ENCODE data around the gene RASGRP1. TPM values are rescaled to one million over a fixed set of nuclear protein-coding genes. Genes with fewer than 3 reads are reported as not detected.

RASGRP1 gene
- total RNA-seq, 8 experiments from 2014 or later = 1.8 to 36.9 (median 2.8) TPM

DNA sequence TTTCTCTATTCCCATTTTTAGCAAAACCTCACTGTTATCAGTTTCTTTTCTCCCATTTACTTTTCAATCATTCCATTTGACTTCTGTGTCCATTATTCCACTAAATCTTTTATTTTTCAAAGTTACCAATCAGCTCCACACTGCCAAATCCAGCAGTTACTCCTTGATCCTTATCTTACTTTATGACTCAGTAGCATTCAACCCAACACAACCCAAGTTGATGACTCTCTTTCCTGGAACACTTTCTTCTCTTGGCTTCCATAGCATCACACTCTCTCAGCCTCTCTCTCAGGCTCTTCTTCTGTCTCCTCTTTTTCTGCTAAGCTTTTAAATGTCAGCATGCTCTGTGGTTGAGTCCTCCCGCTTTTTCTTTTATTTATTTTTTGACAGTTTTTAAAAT lies 36.3 kb downstream of the RASGRP1 start:
- Histone ChIP-seq H3K27ac (no peak overlapping the region), H3K4me1 (replicated peaks in 1 of 2) (peaks cover 5 to 6% of the 10 kb centered on the region in 2 donors), H3K4me3 (no peak overlapping the region)
- 50 to 100% (median 100%) methylated on average over 1 of the region's 1 CpG; no CpG with 5 or more reads in 1 of the 10 experiments for WGBS, 10 experiments
- ATAC-seq (replicated peaks in 6 of 8) = peak in 2 of 8 experiments; percentile 65 to 73
- in situ Hi-C loops (cut with MboI; ENCODE audit: low pct_unique_long_range_greater_than_20kb in 2 of 9, low sequenced_read_pairs in 9 of 9, unreplicated experiment in 9 of 9) = no loop called here

DNA sequence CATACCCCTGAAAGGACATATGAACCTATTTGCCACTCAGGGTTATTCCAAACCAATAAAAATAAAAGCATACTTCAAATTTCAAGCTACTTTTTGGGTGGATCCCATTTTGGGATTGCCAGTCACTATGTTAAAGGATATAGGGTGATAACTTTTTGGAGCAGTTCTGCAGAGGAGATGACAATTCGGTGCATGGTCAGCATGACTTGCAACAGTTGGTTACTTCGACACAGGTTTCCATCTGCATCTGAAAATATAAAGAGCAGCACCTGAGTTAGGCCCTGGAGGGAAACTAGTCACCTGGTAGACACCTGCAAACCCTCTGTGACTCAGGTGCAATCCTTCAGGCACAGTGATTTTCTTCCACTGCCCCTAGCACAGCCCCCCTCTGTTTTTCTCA lies 38.5 kb downstream of the RASGRP1 start:
- 57 to 100% (median 78%) methylated on average over 1 to 2 of the region's 2 CpGs; no CpG with 5 or more reads in 4 of the 10 experiments for WGBS, 10 experiments
- in situ Hi-C loops (cut with MboI; ENCODE audit: low pct_unique_long_range_greater_than_20kb in 2 of 9, low sequenced_read_pairs in 9 of 9, unreplicated experiment in 9 of 9) = no loop called here
- no peaks in the 10 kb centered on the region for H3K4me1 ChIP-seq (replicated peaks in 1 of 2)
- H3K27ac ChIP-seq = no peak overlapping the region
- no peak overlapping the region for H3K4me3 ChIP-seq
- ATAC-seq (replicated peaks in 6 of 8) = no peak

GRCh38 chr15:38525489-38525888 lies 39.1 kb downstream of the RASGRP1 start:
- Histone ChIP-seq H3K4me3 (no peak overlapping the region), H3K27ac (no peak overlapping the region), H3K4me1 (replicated peaks in 1 of 2) (no peaks in the 10 kb centered on the region)
- ATAC-seq (replicated peaks in 6 of 8) = no peak
- in situ Hi-C loops (cut with MboI; ENCODE audit: low pct_unique_long_range_greater_than_20kb in 2 of 9, low sequenced_read_pairs in 9 of 9, unreplicated experiment in 9 of 9) = no loop called here
- WGBS, 10 experiments = 86 to 93% (median 88%) methylated on average over 1 to 6 of the region's 6 CpGs; no CpG with 5 or more reads in 7 of the 10 experiments

DNA sequence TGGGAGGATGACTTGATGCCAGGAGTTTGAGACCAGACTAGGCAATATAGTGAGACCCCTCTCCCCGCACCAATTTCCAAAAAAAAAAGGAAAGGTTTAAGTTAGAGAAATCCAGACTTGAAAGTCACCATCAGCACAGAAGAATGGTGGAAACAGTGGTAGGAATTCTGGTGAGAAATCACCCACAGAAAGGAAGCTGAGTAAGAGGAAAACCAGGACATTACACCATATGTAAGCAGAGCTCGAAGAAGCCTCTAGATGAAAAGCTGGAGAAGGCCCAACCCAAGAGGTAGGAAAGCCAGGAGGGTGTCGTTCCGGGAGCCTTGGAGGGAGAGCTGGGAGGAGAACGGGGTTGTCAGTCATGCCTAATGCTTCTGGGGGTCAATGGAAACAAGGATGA lies 40.5 kb downstream of the RASGRP1 start:
- ATAC-seq (replicated peaks in 6 of 8) = no peak
- Histone ChIP-seq H3K4me3 (no peak overlapping the region), H3K4me1 (replicated peaks in 1 of 2) (no peaks in the 10 kb centered on the region), H3K27ac (no peak overlapping the region)
- WGBS, 10 experiments = 57 to 100% (median 87%) methylated on average over 1 to 5 of the region's 5 CpGs
- in situ Hi-C loops (cut with MboI; ENCODE audit: low pct_unique_long_range_greater_than_20kb in 2 of 9, low sequenced_read_pairs in 9 of 9, unreplicated experiment in 9 of 9) = no loop called here

DNA sequence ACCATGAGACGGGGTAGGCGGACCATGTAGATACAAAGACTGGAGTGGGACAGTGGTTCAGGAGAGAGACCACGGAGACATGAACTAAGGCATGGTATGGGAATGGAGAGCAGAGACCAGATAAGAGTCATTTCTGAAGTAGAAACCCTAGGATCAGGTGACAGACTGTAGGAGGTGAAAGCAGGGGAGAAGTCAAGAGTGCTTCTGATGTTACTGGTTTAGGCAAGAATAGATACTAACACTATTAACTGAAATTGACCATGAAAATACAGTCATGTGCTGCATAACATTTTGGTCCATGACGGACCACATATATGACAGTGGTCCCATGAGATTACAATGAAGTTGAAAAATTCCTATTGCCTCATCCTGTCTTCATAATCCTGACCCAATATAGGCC lies 41.7 kb downstream of the RASGRP1 start:
- H3K4me1 ChIP-seq (replicated peaks in 1 of 2) = no peaks in the 10 kb centered on the region
- no peak overlapping the region for H3K27ac ChIP-seq
- ATAC-seq (replicated peaks in 6 of 8) = no peak
- in situ Hi-C loops (cut with MboI; ENCODE audit: low pct_unique_long_range_greater_than_20kb in 2 of 9, low sequenced_read_pairs in 9 of 9, unreplicated experiment in 9 of 9) = no loop called here
- no peak overlapping the region for H3K4me3 ChIP-seq
- 55 to 100% (median 88%) methylated on average over 1 to 4 of the region's 4 CpGs; no CpG with 5 or more reads in 1 of the 10 experiments for WGBS, 10 experiments

DNA sequence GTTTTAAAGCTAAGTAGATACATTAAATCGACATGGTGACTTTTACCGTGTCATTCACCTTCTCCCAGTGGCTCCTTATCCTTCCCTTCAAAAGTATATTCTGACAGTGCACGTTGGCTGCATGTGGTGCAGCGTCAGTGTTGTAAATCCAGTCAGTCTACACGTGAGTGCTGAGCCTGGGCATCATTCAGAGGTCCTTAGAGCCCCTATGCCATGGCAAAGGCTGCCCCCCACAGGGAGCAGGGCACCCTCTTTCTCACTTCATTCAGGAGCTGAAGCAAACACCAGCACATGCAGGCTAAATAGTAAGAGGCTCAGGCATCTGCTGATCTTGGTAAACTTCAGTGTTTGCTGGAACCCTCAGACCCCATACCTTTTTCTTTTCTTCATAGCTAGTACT lies 43.3 kb downstream of the RASGRP1 start:
- Histone ChIP-seq H3K4me1 (replicated peaks in 1 of 2) (no peaks in the 10 kb centered on the region), H3K4me3 (no peak overlapping the region), H3K27ac (no peak overlapping the region)
- 34 to 83% (median 68%) methylated on average over 1 to 5 of the region's 5 CpGs; no CpG with 5 or more reads in 1 of the 10 experiments for WGBS, 10 experiments
- in situ Hi-C loops (cut with MboI; ENCODE audit: low pct_unique_long_range_greater_than_20kb in 2 of 9, low sequenced_read_pairs in 9 of 9, unreplicated experiment in 9 of 9) = no loop called here
- ATAC-seq (replicated peaks in 6 of 8) = peak in 1 of 8 experiments; percentile 50

- no peaks in the 10 kb centered on the region for H3K4me1 ChIP-seq (replicated peaks in 1 of 2)
- in situ Hi-C loops (cut with MboI; ENCODE audit: low pct_unique_long_range_greater_than_20kb in 2 of 9, low sequenced_read_pairs in 9 of 9, unreplicated experiment in 9 of 9) = no loop called here
- WGBS, 10 experiments = 50 to 100% (median 80%) methylated on average over 1 to 3 of the region's 3 CpGs; no CpG with 5 or more reads in 3 of the 10 experiments
- no peak overlapping the region for H3K4me3 ChIP-seq
- peak in 2 of 8 experiments; percentile 15 to 44 for ATAC-seq (replicated peaks in 6 of 8)
- no peak overlapping the region for H3K27ac ChIP-seq
These were observed 44.6 kb downstream of the RASGRP1 start for GRCh38 chr15:38520035-38520434.

DNA sequence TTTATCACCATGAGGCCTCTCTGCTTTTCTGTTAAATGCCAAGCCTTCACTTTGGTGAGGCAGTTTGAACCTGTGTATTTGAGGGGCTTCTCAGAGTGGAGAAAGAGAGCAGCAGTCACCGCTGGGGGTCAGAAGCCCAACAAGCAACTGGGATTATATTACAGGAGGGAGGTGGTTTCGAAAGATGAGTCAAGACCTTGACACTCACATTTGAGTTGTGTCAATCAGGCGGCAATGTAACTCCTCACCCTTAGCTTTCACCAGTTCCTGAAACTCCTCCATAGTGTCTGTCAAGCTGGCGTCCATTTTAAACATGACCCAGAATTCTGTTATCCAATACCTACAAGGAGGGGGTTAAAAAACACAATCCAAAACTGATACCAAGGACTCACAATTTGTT lies 46.5 kb downstream of the RASGRP1 start:
- ATAC-seq (replicated peaks in 6 of 8) = no peak
- 68 to 100% (median 95%) methylated on average over 1 to 4 of the region's 4 CpGs; no CpG with 5 or more reads in 1 of the 10 experiments for WGBS, 10 experiments
- no peak overlapping the region for H3K27ac ChIP-seq
- no peak overlapping the region for H3K4me3 ChIP-seq
- in situ Hi-C loops (cut with MboI; ENCODE audit: low pct_unique_long_range_greater_than_20kb in 2 of 9, low sequenced_read_pairs in 9 of 9, unreplicated experiment in 9 of 9) = no loop called here
- peaks cover 4 to 6% of the 10 kb centered on the region in 2 donors for H3K4me1 ChIP-seq (replicated peaks in 1 of 2)

- Histone ChIP-seq H3K4me3 (no peak overlapping the region), H3K4me1 (replicated peaks in 1 of 2) (peaks cover 4 to 6% of the 10 kb centered on the region in 2 donors), H3K27ac (no peak overlapping the region)
- in situ Hi-C loops (cut with MboI; ENCODE audit: low pct_unique_long_range_greater_than_20kb in 2 of 9, low sequenced_read_pairs in 9 of 9, unreplicated experiment in 9 of 9) = no loop called here
- 45 to 100% (median 87%) methylated on average over 1 to 2 of the region's 2 CpGs for WGBS, 10 experiments
- ATAC-seq (replicated peaks in 6 of 8) = no peak
These were observed 47.2 kb downstream of the RASGRP1 start for GRCh38 chr15:38517312-38517975.

DNA sequence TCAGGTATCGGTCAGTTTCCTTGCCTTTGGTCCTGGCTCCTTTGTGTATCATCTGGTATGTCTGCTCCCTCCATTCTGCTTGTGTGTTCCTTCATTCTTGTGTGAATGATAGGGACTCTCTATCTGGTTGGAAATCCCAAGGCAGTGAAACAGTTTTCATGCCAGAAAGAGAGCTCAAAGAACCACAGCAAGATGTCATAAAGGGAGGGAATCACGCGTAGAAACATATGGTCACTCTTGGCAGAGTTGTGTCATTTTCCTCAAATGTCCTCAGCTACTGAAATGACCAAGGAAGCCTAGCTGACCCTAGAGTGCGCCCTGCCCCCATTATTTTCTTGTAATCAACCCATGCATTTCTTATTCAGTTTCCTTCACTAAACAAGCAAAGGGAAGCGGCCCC lies 48.0 kb downstream of the RASGRP1 start:
- Histone ChIP-seq H3K4me3 (no peak overlapping the region), H3K27ac (no peak overlapping the region), H3K4me1 (replicated peaks in 1 of 2) (peaks cover 4 to 6% of the 10 kb centered on the region in 2 donors)
- in situ Hi-C loops (cut with MboI; ENCODE audit: low pct_unique_long_range_greater_than_20kb in 2 of 9, low sequenced_read_pairs in 9 of 9, unreplicated experiment in 9 of 9) = no loop called here
- no peak for ATAC-seq (replicated peaks in 6 of 8)
- 64 to 100% (median 83%) methylated on average over 1 to 5 of the region's 5 CpGs for WGBS, 10 experiments

- WGBS, 10 experiments = 0 to 60% (median 41%) methylated on average over 1 to 2 of the region's 2 CpGs; no CpG with 5 or more reads in 6 of the 10 experiments
- Histone ChIP-seq H3K4me1 (replicated peaks in 1 of 2) (peaks cover 4 to 6% of the 10 kb centered on the region in 2 donors), H3K4me3 (no peak overlapping the region), H3K27ac (no peak overlapping the region)
- in situ Hi-C loops (cut with MboI; ENCODE audit: low pct_unique_long_range_greater_than_20kb in 2 of 9, low sequenced_read_pairs in 9 of 9, unreplicated experiment in 9 of 9) = no loop called here
- ATAC-seq (replicated peaks in 6 of 8) = no peak
These were observed 50.0 kb downstream of the RASGRP1 start for GRCh38 chr15:38514601-38515000.

GRCh38 chr15:38512901-38513300 lies 51.7 kb downstream of the RASGRP1 start:
- in situ Hi-C loops (cut with MboI; ENCODE audit: low pct_unique_long_range_greater_than_20kb in 2 of 9, low sequenced_read_pairs in 9 of 9, unreplicated experiment in 9 of 9) = no loop called here
- no peak overlapping the region for H3K4me3 ChIP-seq
- H3K27ac ChIP-seq = no peak overlapping the region
- WGBS, 10 experiments = 50 to 100% (median 60%) methylated on average over 1 of the region's 1 CpG; no CpG with 5 or more reads in 4 of the 10 experiments
- no peak for ATAC-seq (replicated peaks in 6 of 8)
- peaks cover 6 to 7% of the 10 kb centered on the region in 2 donors for H3K4me1 ChIP-seq (replicated peaks in 1 of 2)

- in situ Hi-C loops (cut with MboI; ENCODE audit: low pct_unique_long_range_greater_than_20kb in 2 of 9, low sequenced_read_pairs in 9 of 9, unreplicated experiment in 9 of 9) = no loop called here
- H3K4me1 ChIP-seq (replicated peaks in 1 of 2) = peaks cover 0 to 4% of the 10 kb centered on the region in 2 donors
- H3K4me3 ChIP-seq = no peak overlapping the region
- WGBS, 10 experiments = 80 to 100% (median 91%) methylated on average over 1 to 4 of the region's 4 CpGs; no CpG with 5 or more reads in 4 of the 10 experiments
- H3K27ac ChIP-seq = no peak overlapping the region
- peak in 1 of 8 experiments; percentile 19 for ATAC-seq (replicated peaks in 6 of 8)
These were observed 55.5 kb downstream of the RASGRP1 start for GRCh38 chr15:38509152-38509551.

- Histone ChIP-seq H3K27ac (no peak overlapping the region), H3K4me1 (replicated peaks in 1 of 2) (peaks cover 0 to 4% of the 10 kb centered on the region in 2 donors), H3K4me3 (no peak overlapping the region)
- in situ Hi-C loops (cut with MboI; ENCODE audit: low pct_unique_long_range_greater_than_20kb in 2 of 9, low sequenced_read_pairs in 9 of 9, unreplicated experiment in 9 of 9) = no loop called here
- WGBS, 10 experiments = 50 to 100% (median 81%) methylated on average over 1 to 3 of the region's 3 CpGs; no CpG with 5 or more reads in 2 of the 10 experiments
- no peak for ATAC-seq (replicated peaks in 6 of 8)
These were observed 56.0 kb downstream of the RASGRP1 start for GRCh38 chr15:38508647-38509046.

Data from motor neuron (in vitro differentiated cells).